GM12878 (cell line): ENCODE data around the gene ZNF813. TPM values are rescaled to one million over a fixed set of nuclear protein-coding genes. Genes with fewer than 3 reads are reported as not detected.

ENCODE experiments used
- ATAC-seq: fragments of 200-7000 bp; cut with Tn5 transposase; 3 replicates; pipeline ENCODE4 v1.9.1; 2020; ENCODE audit warnings: mild to moderate bottlenecking, moderate library complexity
- BruUV-seq: library from RNA; stranded (reverse); fragments of 400-500 nt; replicated peaks from 2 replicates; lab custom pipeline; 2021; lab: Mats Ljungman, UMichigan
- CTCF ChIA-PET: fragments of 300-600 bp; sonication (Branson Sonifier 250); formaldehyde crosslinking; extraction: SDS; loops from one replicate; lab custom pipeline; 2021; ENCODE audit warnings: inconsistent platforms; lab: Yijun Ruan, JAX
- POLR2A ChIA-PET: fragments of 350-600 bp; formaldehyde crosslinking; extraction: SDS; loops from one replicate; lab custom pipeline; 2021; ENCODE audit warnings: inconsistent platforms; lab: Charles Lee
- RAD21 ChIA-PET: fragments of 300-600 bp; sonication (Branson Sonifier 250); formaldehyde crosslinking; loops from one replicate; lab custom pipeline; 2023; ENCODE audit warnings: antibody characterized with exemption; ENCODE audit not compliant: unreplicated experiment; lab: Charles Lee
- SMC1A ChIA-PET: fragments of 300-600 bp; sonication (Branson Sonifier 250); formaldehyde crosslinking; loops from one replicate; lab custom pipeline; 2023; ENCODE audit not compliant: unreplicated experiment, uncharacterized antibody; lab: Charles Lee
- DNase-seq: peaks from one replicate; pipeline ENCODE4 v3.0.0-alpha.2; 2011; ENCODE audit warnings: low read depth, low spot score
- FAIRE-seq: peaks from 3 replicates; lab custom pipeline; 2011; peaks lifted over from hg19 to GRCh38; lab: Jason Lieb, UNC
- H2AFZ ChIP-seq: 2 replicates; pipeline ENCODE4 v1.6.0; 2011; ENCODE audit warnings: low read depth, low read length, control low read depth; ENCODE audit not compliant: control insufficient read depth
- H3K27ac ChIP-seq: 2 replicates; pipeline ENCODE4 v1.5.1; 2011; ENCODE audit warnings: control low read depth; ENCODE audit not compliant: control insufficient read depth, insufficient read depth
- H3K27me3 ChIP-seq, 2 experiments: replicated peaks in 1 of 2; 2 replicates each; pipeline versions ENCODE4 v1.6.0 to v1.6.1; 2011; ENCODE audit warnings: low read length in 1 of 2; ENCODE audit not compliant: control insufficient read depth in 2 of 2, insufficient read depth in 2 of 2
- H3K36me3 ChIP-seq, 2 experiments: 2 replicates each; pipeline ENCODE4 v1.5.1; 2011; ENCODE audit warnings: low read length in 1 of 2; ENCODE audit not compliant: control insufficient read depth in 2 of 2, insufficient read depth in 2 of 2
- H3K4me1 ChIP-seq: 2 replicates; pipeline ENCODE4 v1.6.1; 2011; ENCODE audit warnings: mild to moderate bottlenecking, low read length, moderate library complexity, mixed read lengths; ENCODE audit not compliant: control insufficient read depth, insufficient read depth
- H3K4me2 ChIP-seq: 2 replicates; pipeline ENCODE4 v1.6.0; 2011; ENCODE audit warnings: control low read depth; ENCODE audit not compliant: control insufficient read depth, insufficient read depth
- H3K4me3 ChIP-seq: fragments of 200-600 bp; sonication (generic); 2 replicates; pipeline ENCODE4 v1.5.1; 2016
- H3K79me2 ChIP-seq: 2 replicates; pipeline ENCODE4 v1.6.0; 2011; ENCODE audit warnings: low read length; ENCODE audit not compliant: control insufficient read depth, insufficient read depth
- H3K9ac ChIP-seq: 2 replicates; pipeline ENCODE4 v1.8.0; 2011; ENCODE audit warnings: low read length, control low read depth, mixed read lengths; ENCODE audit not compliant: control insufficient read depth, insufficient read depth
- H3K9me3 ChIP-seq: replicated peaks from 3 replicates; pipeline ENCODE4 v1.5.1; 2011; ENCODE audit warnings: mild to moderate bottlenecking, low read length; ENCODE audit not compliant: control insufficient read depth, insufficient read depth
- H4K20me1 ChIP-seq: 2 replicates; pipeline ENCODE4 v1.6.0; 2011; ENCODE audit not compliant: control insufficient read depth, insufficient read depth
- ATF2 ChIP-seq: IDR thresholded peaks from 2 replicates; pipeline ENCODE4 v1.6.1; 2012; ENCODE audit warnings: low read length, inconsistent platforms
- BCL3 ChIP-seq: IDR thresholded peaks from 2 replicates; pipeline ENCODE4 v1.6.1; 2011; ENCODE audit warnings: borderline replicate concordance, low read depth, mild to moderate bottlenecking, moderate library complexity, low read length; ENCODE audit not compliant: insufficient read depth, poor library complexity, severe bottlenecking
- CEBPZ ChIP-seq: fragments of 150-350 bp; IDR thresholded peaks from 2 replicates; pipeline ENCODE4 v1.6.1; 2016; ENCODE audit warnings: low read depth, low read length
- CTCF ChIP-seq, 3 experiments: IDR thresholded peaks in 2 of 3; conservative IDR thresholded peaks in 1 of 3; 2 replicates each; pipeline ENCODE4 v1.5.1; 2011; ENCODE audit warnings: low read depth in 3 of 3, low read length in 3 of 3, mild to moderate bottlenecking in 3 of 3, control low read depth in 2 of 3, moderate library complexity in 2 of 3, inconsistent platforms in 1 of 3, mixed read lengths in 1 of 3; ENCODE audit not compliant: control insufficient read depth in 2 of 3, insufficient read depth in 1 of 3; ENCODE audit errors: extremely low read depth in 1 of 3
- IRF5 ChIP-seq: fragments of 450-650 bp; IDR thresholded peaks from 2 replicates; pipeline ENCODE4 v1.6.1; 2017; ENCODE audit warnings: borderline replicate concordance
- KLF5 ChIP-seq: fragments of 450-650 bp; IDR thresholded peaks from 2 replicates; pipeline ENCODE4 v1.6.1; 2014; ENCODE audit warnings: mild to moderate bottlenecking; ENCODE audit not compliant: partially characterized antibody
- LARP7 ChIP-seq: fragments of 450-650 bp; IDR thresholded peaks from 2 replicates; pipeline ENCODE4 v1.6.1; 2017; ENCODE audit warnings: mild to moderate bottlenecking
- MXI1 ChIP-seq: fragments of 150-350 bp; IDR thresholded peaks from 2 replicates; pipeline ENCODE4 v1.6.1; 2011; ENCODE audit warnings: low read depth, mild to moderate bottlenecking, inconsistent platforms, low read length, improper control_type of control experiment
- MYB ChIP-seq: fragments of 150-350 bp; IDR thresholded peaks from 2 replicates; pipeline ENCODE4 v1.6.1; 2014; ENCODE audit warnings: mild to moderate bottlenecking, low read depth, low read length, borderline replicate concordance
- NR2F1 ChIP-seq: fragments of 450-650 bp; conservative IDR thresholded peaks from 2 replicates; pipeline ENCODE4 v1.6.1; 2017; ENCODE audit warnings: mild to moderate bottlenecking
- PML ChIP-seq: IDR thresholded peaks from 2 replicates; pipeline ENCODE4 v1.6.1; 2012; ENCODE audit warnings: low read length, inconsistent platforms
- RUNX3 ChIP-seq: IDR thresholded peaks from 2 replicates; pipeline ENCODE4 v1.6.1; 2012; ENCODE audit warnings: low read length, inconsistent platforms
- TBL1XR1 ChIP-seq: IDR thresholded peaks from 2 replicates; pipeline ENCODE4 v1.6.1; 2012; ENCODE audit warnings: low read depth, low read length, improper control_type of control experiment
- ZZZ3 ChIP-seq: IDR thresholded peaks from 2 replicates; pipeline ENCODE4 v1.6.1; 2011; ENCODE audit warnings: low read depth; ENCODE audit not compliant: control insufficient read depth, insufficient read length
- WGBS: methylation state at CpG from one replicate; pipeline ENCODE4 v1.1.6; 2016; ENCODE audit warnings: low lambda C conversion rate; ENCODE audit not compliant: insufficient replicate concordance, insufficient coverage; ENCODE audit errors: missing lambda C conversion rate; 5-methylcytosine and 5-hydroxymethylcytosine counted together
- in situ Hi-C: fragments of 300-500 bp; cut with MboI; formaldehyde crosslinking; loops from 9 replicates; pipeline ENCODE4 v1.14.3; 2018; ENCODE audit warnings: mixed read lengths
- intact Hi-C: fragments of 100-400 bp; cut with micrococcal nuclease; formaldehyde crosslinking; loops from one replicate; pipeline ENCODE4 v1.14.2; 2022; ENCODE audit not compliant: unreplicated experiment
- polyA plus RNA-seq, 11 experiments: library from polyadenylated mRNA; depleted of rRNA in 4 of 11; unstranded in 6 of 11; stranded (reverse) in 5 of 11; fragments of >200 nt; fragmentation: Nextera tagmentation in 4 of 11; fragmentation: Illumina TruSeq in 1 of 11; extraction: Ambion mirVana in 4 of 11; extraction: Trizol in 1 of 11; gene quantifications; 1 replicate in 1 of 11; 2 replicates in 10 of 11; pipeline versions ENCODE4 v1.2.1 to v1.2.3, GENCODE V29; 2011 to 2016; ENCODE audit warnings: inconsistent platforms in 2 of 11, missing spikeins in 2 of 11, low read depth in 1 of 11
- total RNA-seq, 4 experiments: library from RNA; depleted of rRNA in 3 of 4; stranded (reverse); fragments of >200 nt in 3 of 4; fragmentation: Illumina TruSeq in 1 of 4; extraction: Trizol in 1 of 4; gene quantifications; 2 replicates each; pipeline versions ENCODE4 v1.2.1 to v1.2.3, GENCODE V29; 2013 to 2021

Gene ZNF813
- total and polyA plus RNA-seq, 10 of the 15 experiments (the other 5 are each of a cell fraction or from before 2014, with no cell fraction given) = 0.27 to 4.8 (median 2.6) TPM

GRCh38 chr19:53519446-53519845, 51.9 kb downstream of the ZNF813 start:
- in situ Hi-C loops = no loop called here
- CTCF ChIA-PET = no interaction called here
- H3K4me1 ChIP-seq = peaks cover 4% of the 10 kb centered on the region; the same call in 1 of the 2 replicates
- H3K79me2 ChIP-seq = no peaks in the 10 kb centered on the region
- no peak overlapping the region for H3K27ac ChIP-seq
- WGBS = 95% methylated on average over 7 of the region's 7 CpGs
- ATAC-seq = no peak
- SMC1A ChIA-PET = interaction anchor here (2.3 kb wide), 1 partner anchor 9 kb away, joined by 8 read pairs; no protein-coding TSS in a partner anchor
- H2AFZ ChIP-seq = no peak overlapping the region
- intact Hi-C loops = no loop called here
- H4K20me1 ChIP-seq = no peaks in the 10 kb centered on the region
- BruUV-seq = no TSS peak
- H3K4me3 ChIP-seq = no peak overlapping the region
- no peak for DNase-seq
- FAIRE-seq = no peak
- no peak overlapping the region for H3K4me2 ChIP-seq
- RAD21 ChIA-PET = no interaction called here
- no peaks in the 10 kb centered on the region for H3K27me3 ChIP-seq
- H3K36me3 ChIP-seq = no peaks in the 10 kb centered on the region
- H3K9me3 ChIP-seq = peaks cover 7% of the 10 kb centered on the region; the same call in 2 of the 3 replicates
- H3K9ac ChIP-seq = no peak overlapping the region
- POLR2A ChIA-PET = no interaction called here
- TF ChIP-seq LARP7 (no peak), KLF5 (no peak), BCL3 (no peak), TBL1XR1 (no peak), PML (no peak), CEBPZ (no peak), CTCF (IDR thresholded peaks at IDR 0.05 in 2 of 3, conservative IDR thresholded peaks at IDR 0.05 in 1 of 3; ENCODE audit: control insufficient read depth in 2 of 3, extremely low read depth in 1 of 3, insufficient read depth in 1 of 3, low read depth in 3 of 3, low read length in 3 of 3) (no peak), NR2F1 (no peak), ATF2 (no peak), MYB (no peak), MXI1 (no peak), RUNX3 (no peak), IRF5 (no peak), ZZZ3 (no peak)
